Adrenal gland (tissue), 5 donors: ENCODE measurements around the gene SCN2B.

Experiments
- CTCF ChIP-seq, 6 experiments: fragments of 450-650 bp in 4 of 6; fragments of 200-600 bp in 2 of 6; sonication (generic) in 1 of 6; IDR thresholded peaks; 1 replicate in 5 of 6; 2 replicates in 1 of 6; pipeline versions ENCODE4 v1.5.1 to v1.8.0; 2016 to 2021; ENCODE audit warnings: antibody characterized with exemption in 6 of 6, mild to moderate bottlenecking in 2 of 6, moderate library complexity in 1 of 6
- POLR2A ChIP-seq, 2 donors: fragments of 450-650 bp; IDR thresholded peaks; one replicate each; pipeline ENCODE4 v1.6.1; 2017; ENCODE audit warnings: antibody characterized with exemption in 2 of 2, mild to moderate bottlenecking in 2 of 2, moderate library complexity in 1 of 2
- donor health status: DM: no; HTN: no; CAD: no.

- no peak for TF ChIP-seq CTCF (IDR thresholded peaks at IDR 0.05)
- TF ChIP-seq POLR2A (IDR thresholded peaks at IDR 0.05), result no peak
These were observed 48.2 kb upstream of the SCN2B start, which contains the start of gene JAML for GRCh38 chr11:118224511-118225188.
